GM20000 (cell line): Measurements from ENCODE around the gene SLC25A53.
A peak's percentile ranks its signal among the peaks of the same experiment; 100 is the strongest.

Experiments used
- DNase-seq: peaks from one replicate; pipeline ENCODE4 v3.0.0; 2012; ENCODE audit warnings: low spot score
- CTCF ChIP-seq: IDR thresholded peaks from 2 replicates; pipeline ENCODE4 v1.5.1; 2012; ENCODE audit warnings: mild to moderate bottlenecking, control low read depth; ENCODE audit errors: extremely low read depth, missing control alignments

SLC25A53 gene, protein sequence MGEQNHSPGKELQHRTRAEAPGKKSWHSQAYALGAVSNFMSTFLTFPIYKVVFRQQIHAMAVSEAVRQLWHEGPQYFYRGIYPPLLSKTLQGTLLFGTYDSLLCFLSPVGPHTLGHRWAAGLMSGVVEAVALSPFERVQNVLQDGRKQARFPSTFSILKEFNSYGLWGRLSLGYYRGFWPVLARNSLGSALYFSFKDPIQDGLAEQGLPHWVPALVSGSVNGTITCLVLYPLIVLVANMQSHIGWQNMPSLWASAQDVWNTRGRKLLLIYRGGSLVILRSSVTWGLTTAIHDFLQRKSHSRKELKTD

DNA sequence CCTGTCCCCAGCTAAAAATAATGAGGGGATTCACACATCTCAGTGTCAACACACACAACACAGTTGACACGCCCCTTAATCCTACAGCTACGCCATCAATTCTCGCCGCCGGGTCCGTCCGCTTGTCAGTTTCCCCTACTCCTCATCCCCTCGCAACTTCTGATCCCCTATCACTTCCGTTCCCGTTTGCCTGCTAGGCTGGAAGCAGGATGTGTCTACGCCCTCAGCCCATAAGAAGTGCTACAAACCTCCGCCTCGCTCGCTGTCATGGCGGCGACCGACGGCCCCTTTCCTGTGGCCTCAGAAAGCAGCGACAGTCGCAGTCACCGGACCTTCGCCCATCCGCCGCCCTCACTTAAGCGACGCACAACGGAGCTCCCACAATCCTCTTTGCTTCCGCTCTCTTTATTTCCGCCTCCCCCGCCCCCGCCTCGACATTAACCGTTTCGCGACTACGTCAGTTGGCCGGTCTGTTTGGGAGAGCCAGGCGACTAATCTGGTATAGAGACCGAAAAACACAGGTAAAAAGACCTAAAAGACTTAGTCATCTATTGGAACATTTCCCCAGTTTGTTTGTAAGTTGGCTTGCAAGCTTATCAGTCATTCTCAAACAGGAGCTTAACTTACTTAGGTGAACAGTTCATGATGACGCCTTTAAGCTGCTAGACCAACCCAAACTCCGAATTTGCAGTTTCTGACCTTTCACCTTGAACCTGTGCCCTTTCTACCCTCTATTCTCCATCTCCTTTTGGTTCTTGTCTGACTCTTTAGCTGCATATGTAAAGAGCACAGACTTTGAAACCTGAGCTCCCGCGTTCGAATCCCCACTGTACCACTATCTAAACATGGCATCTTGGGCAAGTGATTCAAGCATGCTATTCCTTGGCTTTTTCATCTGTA, at the start of gene SLC25A53:
TSS of gene SLC25A53 (minus strand) at position 380 of the 900 bp plus-strand sequence. CDS start 51,752 bp downstream, outside the sequence.
- peak; percentile 69 for DNase-seq
- TF ChIP-seq CTCF = no peak

DNA sequence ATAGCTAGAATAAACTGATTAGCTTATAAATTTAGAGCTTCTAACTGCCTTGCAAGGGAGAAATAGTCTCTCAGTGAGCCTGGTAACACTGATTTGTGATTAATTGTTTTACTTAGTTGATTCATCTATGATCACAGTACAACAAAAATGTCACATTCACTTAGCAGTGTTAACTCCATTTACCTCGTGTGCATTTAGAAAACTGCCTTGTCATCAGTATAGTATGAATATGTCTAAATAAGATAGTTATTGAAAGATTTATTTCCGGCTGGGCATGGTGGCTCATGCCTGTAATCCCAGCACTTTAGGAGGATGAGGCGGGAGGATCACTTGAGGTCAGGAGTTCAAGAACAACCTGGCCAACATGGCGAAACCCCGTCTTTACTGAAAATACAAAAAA, 48.7 kb upstream of the SLC25A53 start:
- no peak for TF ChIP-seq CTCF
- no peak for DNase-seq

DNA sequence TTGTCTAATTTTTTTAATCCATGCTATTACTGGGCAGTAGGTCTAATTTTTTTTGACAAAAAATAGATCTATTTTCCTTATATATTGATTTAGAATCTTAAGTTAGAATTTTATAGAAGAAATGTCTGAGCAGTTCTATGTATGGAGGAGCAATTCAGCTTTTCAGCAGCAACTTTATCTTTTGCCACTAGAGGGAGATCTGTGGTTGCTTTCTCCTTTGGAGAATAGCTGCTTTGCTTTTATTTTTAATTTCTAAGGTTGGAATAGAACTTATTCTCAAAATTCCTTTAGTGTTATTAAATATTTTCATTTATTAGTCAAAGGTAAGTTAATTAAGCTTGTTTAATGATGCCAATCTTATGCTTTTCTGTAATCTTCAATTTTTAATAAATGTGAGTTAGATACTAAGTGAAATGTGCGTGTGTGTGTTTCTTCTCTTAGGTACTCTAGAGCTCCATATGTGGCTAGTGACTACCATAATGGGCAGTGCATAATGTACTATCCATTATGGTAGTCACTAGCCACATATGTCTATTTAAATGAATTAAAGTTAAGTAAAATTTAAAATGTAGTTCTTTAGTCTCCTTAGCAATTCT, 38.8 kb upstream of the SLC25A53 start:
- TF ChIP-seq CTCF = peak; percentile 59
- peak; percentile 8 for DNase-seq

DNA sequence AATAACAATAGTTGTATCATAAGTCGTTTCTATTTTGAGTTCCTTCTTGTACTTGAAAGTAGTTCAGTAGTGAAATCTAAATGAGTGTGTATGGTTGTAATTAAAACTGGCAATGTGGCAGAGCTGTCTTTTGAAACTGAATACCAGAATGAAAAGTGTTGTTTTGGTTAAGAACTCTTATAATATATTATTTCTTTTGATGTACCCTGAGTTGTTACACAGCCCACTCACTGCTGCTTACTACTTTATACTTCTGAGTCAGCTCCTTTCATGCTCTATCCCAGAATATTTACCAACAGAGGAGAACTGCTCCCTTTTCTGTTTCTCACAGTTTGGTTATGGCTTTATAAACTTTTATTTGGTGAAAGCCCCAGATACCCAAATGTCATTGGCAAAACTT, 38.2 kb upstream of the SLC25A53 start:
- no peak for TF ChIP-seq CTCF
- no peak for DNase-seq

DNA sequence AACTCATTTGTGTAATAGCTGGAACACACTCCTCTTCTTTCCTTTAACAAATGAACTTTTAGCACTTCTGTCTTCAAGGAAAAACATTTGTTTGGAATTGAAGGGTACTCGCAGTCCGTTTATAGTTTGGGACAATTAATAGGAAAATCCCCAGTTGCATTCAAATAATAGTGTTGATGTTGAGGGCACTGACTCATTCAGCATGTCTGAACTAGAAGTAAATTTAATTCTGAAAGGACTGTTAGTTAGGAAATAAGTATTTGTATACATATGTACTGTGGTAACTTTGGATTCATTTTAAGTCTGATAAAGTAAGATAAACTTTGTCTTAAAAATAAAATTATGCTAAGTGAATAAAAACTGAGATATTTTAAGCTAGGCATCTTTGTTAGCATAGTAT, 36.7 kb upstream of the SLC25A53 start:
- no peak for TF ChIP-seq CTCF
- no peak for DNase-seq

- DNase-seq = no peak
- TF ChIP-seq CTCF = no peak
Observed at GRCh38 chrX:104189837-104190236, 33.0 kb upstream of the SLC25A53 start.

DNA sequence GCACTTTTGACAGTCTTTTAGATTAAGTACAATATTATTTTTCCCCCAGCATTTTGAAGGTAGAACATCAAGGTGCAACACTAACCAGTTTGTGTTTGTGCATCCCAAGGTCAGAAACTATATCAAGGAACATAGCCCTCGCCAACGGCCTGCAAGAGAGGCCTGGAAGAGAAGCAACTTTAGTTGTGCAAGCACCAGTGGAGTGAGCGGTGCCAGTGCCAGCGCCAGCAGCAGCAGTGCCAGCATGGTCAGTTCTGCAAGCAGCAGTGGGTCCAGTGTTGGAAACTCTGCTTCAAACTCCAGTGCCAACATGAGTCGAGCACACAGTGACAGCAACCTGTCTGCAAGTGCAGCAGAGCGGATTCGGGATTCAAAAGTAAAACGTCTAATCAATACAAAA, 31.1 kb upstream of the SLC25A53 start:
- no peak for DNase-seq
- no peak for TF ChIP-seq CTCF
